ENCODE measurements around the gene KRT79.
"Not testable (repeated sequence)": the region's sequence is repeated elsewhere in the genome, so short reads cannot be mapped to it uniquely, and the experiment has no call there.

The KRT79 gene

DNA sequence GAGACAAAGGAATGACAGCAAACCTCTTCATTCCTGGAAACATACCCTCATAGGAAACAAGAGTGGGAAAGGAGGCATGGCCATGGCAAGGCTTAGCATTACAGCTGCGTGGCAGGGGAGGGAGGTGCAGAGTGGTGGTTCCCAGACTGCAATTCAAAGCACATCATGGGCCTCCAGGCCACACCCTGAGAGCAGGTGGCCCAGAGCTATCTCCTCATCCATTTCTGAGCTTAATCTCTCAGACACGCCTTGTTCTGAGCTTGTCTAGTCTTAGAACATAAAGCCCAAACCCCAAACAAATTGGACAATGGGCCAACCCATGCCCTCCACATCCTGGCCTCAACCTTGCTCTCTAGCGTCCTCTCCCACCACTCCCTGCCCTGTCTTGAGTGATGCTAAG lies 32.3 kb downstream of the KRT79 start:
- DNase-seq: no peak

GRCh38 chr12:52800259-52800917 lies 33.7 kb downstream of the KRT79 start:
- no peak for DNase-seq

- DNase-seq: no peak
Observed at GRCh38 chr12:52799505-52800211, 34.5 kb downstream of the KRT79 start.

- DNase-seq: no peak
Observed at GRCh38 chr12:52798671-52799504, 35.2 kb downstream of the KRT79 start.

DNA sequence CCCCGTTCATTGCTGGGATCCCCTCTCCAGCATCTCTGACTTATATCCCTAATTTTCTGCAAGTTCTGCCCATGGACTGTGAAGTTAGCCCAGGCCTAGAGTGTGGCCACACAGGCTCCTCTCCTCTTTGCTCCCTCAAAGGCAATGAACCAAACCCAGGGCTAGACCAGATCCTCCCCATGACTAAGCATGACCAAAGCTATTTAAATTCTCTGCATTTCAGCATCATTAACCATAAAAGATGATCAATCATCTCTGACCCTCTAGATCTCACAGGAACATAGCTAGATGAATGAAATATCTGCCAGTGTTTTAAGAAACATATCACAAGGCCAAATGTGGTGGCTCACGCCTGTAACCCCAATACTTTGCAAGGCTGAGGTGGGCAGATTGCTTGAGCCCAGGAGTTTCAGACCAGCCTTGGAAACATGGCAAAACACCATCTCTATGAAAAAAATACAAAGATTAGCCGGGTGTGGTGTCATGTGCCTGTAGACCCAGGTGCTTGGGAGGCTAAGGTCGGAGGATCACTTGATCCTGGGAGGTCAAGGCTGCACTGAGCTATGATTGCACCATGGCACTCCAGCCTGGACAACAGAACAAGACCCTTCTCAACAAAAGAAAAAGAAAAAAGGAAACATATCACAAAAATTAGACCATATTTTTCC lies 36.0 kb downstream of the KRT79 start:
- DNase-seq: no peak

DNA sequence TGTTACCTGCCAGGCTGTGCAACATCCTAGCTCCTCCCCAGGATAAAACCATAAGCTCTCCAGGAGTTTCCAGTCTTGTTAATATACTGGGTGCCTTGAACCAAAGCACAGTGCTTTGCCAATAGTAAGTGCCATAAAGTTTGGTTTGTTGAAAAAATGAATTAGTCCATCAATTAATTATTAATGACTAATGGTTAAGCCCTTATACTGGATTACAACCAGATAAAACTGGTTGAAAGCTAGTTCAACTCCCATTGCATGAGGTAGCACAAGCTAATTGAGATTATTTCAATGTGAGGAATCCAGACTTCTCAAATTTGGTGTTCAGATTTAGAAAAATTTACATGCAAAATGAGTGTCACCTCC lies 36.6 kb downstream of the KRT79 start:
- DNase-seq: no peak

DNA sequence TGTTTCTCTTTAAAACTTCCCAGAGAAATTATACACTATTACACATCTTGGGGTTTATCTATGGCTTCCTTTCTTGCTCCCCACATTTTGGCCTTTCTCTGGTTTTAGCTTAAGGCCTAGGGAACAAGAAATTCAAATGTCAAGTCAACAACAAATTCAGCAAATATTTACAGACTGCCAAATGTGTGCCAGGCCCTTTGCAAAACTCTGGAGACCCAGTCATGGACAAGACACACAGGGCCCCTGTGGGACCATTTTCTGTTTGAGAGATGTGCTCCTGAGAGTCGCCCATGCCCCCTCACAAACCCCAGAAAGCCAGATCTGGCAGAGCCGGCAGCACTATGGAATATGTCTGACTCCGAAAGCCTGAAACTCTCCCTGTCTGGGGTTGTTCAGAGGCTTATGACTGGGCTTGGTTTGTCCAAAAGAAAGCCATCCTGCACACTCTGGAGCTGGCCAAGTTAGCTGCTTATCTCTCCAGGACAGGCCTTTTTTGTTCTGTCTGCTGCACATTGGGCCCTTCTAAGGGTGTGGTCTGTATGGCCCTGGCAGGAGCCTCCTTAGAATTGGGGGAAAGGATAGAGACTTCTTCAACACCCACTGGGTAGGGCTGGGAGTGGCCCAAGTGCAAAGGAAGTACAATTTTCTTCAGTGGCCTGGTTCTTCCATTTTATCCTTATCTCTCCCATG lies 37.1 kb downstream of the KRT79 start:
- no peak for DNase-seq

DNA sequence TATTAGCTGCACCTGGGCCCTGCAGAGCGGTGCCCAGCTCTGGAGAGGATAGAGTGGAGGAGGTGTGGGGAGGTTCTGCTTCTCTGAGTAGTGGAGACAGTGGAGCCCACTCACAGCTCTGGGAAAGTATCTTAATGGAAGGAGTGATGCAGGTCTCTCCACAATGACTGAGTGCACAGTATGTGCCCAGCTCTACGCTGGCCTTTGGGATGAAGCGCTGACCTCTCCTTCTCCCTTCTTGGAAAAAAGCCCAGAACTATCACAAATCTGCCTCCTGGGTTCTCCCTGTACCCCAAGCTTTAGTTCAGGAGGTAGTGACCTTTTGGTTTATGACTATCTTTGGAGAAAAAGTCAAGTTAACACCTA lies 37.7 kb downstream of the KRT79 start:
- DNase-seq: no peak

DNA sequence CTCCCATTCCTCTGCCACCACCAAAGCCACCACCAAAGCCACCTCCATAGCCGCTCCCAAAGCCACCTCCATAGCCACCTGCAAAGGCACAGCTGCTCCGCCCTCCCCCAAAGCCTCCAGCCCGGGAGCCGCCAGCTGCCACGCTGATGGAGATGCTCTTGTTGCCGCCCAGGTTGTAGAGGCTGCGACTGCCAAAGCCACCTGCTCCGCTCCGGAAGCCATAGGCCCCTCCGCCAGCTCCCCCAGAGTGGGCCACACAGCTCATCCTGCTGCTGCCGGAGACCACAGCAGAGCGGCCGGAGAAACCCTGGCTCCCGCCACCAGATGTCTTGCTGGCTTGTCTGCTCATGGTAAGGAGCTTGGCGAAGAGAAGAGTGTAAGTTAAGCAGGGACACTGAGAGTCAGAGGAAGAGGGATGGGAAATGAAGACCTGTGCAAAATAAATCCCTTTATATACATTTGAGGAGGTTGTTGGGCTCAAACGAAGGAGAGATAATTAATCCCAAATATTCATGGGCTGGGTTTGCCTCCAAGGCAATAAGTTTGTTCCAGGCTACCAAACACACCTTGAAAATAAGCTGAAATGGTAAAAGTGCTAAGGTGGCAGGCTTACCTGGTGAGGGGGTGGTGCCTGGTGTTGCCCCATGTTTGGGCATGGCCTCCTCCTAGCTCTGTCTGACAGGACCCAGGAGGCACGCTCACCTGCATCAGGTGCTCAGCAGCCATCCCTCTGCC lies 38.2 kb downstream of the KRT79 start, which contains the start of gene KRT3:
KRT3 (minus strand) TSS at position 424 of the 735 bp plus-strand sequence; CDS start at position 349, 75 bp downstream.
- DNase-seq: no peak

DNA sequence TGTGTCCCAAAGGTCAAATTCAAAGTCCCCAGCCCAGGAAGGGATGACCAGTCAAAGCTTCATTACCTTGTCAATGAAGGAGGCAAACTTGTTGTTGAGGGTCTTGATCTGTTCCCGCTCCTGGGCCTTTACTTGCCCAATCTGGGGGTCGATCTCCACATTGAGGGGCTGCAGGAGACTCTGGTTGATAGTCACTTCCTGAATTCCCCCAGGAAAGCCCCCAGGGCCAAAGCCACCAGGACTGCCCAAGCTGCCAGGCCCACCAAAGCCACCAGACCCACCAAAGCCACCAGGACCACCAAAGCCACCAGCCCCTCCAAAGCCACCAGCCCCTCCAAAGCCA lies 38.8 kb downstream of the KRT79 start:
- not testable (repeated sequence) for DNase-seq

GRCh38 chr12:52794479-52795331 lies 39.4 kb downstream of the KRT79 start:
- no peak for DNase-seq

DNA sequence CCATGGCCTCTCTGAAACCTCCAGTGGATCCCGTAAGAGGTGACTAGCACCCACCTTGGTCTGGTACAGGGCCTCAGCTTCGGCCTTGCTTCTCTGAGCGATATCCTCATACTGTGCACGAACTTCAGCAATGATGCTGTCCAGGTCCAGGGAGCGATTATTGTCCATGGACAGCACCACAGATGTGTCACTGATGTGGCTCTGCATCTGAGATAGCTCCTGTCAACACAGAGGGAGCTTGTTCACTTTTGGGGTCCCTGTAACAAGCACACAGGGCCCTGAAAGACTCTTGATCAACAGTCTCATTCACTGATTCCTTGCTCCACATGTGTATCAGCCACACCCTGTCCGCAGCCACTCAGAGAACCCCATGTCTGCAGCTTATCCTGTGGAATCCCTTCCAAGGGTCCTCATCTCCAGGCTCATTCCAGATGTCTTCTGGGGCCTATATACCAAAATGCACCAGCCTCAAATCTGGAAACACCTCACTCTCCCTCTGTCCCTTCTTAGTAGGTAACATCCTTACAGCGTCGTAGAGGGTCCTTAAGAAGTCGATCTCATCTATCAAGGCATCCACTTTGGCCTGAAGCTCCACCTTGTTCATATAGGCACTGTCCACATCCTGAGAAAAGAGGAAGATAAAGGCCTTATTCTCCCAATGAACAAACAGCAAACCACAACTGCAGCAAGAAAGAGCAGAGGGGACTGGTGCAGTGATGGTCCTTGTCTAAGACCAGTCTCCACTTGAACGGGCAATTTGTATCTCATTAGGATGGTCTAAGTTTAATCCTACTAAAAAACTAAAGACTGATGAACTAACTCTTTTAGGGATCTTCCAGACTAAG lies 41.7 kb downstream of the KRT79 start:
- no peak for DNase-seq

DNA sequence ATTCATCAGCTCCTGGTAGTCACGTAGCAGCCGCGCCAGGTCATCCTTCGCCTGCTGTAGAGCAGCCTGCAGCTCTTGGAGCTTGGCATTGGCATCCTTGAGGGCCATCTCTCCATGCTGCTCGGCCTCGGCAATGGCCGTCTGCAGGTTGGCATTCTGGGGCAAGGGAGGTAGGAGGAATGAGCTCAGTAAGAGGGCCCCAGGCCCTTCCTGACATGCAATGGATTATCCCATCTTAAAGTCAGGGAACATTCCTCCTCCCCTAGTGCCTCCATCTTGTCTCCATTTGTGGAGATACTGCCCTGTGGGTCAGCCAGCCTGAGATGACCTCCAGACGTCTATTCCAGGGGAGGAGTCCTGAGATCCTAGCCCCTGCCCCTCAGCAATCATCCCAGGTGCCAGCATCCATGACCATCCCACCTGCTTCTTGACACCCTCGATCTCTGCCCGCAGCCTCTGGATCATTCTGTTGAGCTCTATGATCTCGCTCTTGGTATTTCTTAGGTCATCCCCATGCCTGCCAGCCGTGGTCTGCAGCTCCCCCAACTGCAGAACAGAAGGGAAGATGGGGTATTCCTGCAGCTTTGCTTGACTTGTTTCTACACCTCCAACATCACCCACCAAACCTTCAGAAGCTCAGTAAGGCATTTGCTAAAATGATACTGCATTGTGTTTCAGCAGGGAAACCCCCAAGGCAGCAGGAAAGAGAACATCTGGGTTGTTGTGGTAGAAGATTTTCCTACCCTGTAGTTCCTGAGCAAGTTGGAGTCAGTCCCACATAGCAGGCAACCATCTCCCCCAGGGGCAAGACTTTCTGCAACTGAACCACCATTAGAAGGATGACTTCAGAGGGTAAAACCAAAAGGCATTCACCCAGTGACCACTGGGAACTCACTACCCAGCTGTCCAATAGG lies 42.6 kb downstream of the KRT79 start:
- no peak for DNase-seq

DNA sequence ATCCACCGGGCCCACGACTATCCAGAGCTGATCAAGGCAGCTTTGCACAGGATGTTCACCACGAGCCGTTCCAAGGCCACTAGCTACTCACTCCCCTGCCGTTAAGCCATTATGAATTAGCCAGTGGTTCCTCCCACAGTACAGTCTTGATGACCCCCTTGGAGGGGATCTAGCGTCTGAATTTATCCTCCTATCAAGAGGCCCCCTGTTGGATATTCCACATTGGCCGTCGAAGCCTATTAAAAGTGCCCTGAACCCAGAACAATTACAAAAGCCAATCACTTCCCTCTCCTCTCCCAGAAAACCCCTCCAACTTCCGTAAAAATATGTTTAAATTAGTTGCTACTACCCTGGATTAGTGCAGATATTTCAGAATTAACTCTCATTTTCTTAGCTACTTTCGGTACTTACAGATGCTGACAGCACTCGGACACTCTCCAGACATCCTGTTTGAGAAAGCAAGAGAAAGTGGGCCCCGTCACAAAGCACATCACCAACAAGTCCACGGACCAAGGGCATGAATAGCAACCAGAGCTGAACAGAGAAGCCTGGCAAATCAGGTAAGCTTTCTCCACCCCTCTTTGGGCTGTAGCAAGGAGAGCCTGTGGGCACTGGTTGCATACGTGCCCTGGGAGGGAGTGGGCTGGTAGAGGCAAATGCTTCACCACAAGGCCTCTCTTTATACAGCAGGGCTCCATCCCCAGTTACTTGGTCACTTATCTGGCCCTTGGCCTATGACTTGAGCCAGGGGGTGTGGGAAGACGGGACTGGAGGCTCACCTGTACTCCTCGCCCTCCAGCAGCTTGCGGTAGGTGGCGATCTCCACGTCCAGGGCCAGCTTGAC lies 43.5 kb downstream of the KRT79 start:
- DNase-seq: no peak

DNA sequence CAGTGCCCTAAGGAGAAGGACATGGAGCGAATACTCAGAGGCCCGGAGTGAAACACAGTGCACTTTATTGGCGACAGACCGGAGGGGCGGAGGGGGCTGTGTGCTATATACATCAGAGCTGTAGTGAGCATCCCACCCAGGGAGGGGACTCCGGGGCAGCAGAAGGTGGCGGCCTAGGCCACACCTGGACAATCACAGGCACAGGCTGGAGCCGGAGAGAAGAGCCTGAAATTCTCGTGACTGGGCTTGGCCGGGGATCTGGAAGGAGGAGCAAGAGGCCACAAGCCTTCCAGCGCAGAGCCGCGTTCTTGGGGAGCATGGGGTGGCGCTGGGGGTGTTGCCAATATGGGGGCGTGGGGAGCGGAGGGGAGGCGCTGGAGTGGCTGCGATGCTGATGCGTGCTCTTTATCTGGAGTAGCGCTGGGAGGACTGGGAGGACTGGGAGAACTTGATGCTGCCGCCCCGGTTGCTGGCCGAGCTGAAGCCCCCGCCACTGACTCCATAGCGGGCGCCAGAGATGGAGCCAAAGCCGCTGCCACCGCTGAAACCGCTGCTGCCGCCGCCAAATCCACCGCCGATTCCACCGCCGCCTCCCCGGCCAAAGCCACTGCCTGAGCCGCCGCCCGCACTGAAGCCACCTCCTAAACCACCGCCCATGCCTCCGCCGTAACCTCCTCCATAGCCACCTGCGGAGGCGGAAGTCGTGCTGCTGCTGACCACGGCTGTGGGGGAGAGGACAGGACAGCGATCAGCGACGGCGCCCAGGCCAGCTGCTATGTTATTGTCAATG lies 44.3 kb downstream of the KRT79 start:
- no peak for DNase-seq

DNA sequence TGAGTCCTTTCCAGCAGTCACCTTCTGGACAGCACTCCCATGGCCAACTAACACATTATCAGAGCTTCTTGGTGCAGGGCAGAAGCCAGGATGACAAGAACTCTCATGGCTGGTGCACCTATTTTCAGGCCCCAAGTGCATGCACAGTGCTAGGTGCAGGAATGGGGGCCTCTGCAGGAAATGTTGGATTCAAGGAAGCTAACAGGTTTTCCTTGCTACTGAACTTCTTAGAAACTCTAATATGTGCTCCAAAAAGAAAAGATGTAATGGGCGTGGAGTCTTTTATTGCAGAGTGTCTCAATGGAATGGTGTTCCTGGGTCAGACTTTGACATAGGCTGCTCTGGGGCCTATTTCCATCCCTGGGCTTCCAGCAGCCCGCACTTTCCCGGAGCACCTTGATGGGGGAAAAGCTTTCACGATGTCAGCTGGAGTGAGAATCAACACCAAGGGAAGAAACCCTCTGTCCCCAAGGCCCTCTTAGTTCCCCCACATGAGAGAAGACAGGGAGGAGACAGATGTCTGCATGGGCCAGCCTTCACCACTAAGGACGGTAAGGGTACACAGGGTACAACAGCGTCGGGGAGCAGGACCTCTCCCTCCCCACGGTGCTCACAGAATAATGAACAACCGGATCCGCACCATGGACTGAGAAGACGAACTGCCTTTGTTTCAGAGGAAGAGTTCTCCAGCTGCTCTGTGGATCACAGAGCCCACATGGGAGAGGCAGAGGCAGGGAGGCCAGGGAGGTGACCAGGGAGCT lies 45.1 kb downstream of the KRT79 start:
- DNase-seq: no peak

Measured in cortex of kidney (tissue), 1 donor.